Subcutaneous abdominal adipose tissue (tissue), 5 donors: ENCODE results near the gene NTRK3.

Source experiments
- H3K27ac ChIP-seq: one replicate; pipeline ENCODE4 v1.7.0; 2013; ENCODE audit warnings: low read depth, mild to moderate bottlenecking, inconsistent platforms, low read length, moderate library complexity
- H3K27me3 ChIP-seq, 5 donors: one replicate each; pipeline ENCODE4 v1.7.0; 2013; ENCODE audit warnings: low read length in 5 of 5, inconsistent platforms in 1 of 5; ENCODE audit not compliant: control insufficient read depth in 5 of 5, insufficient read depth in 4 of 5
- H3K36me3 ChIP-seq, 5 donors: one replicate each; pipeline ENCODE4 v1.7.0; 2013; ENCODE audit warnings: low read length in 5 of 5; ENCODE audit not compliant: control insufficient read depth in 5 of 5, insufficient read depth in 5 of 5
- H3K4me1 ChIP-seq, 5 donors: one replicate each; pipeline ENCODE4 v1.7.0; 2013; ENCODE audit warnings: low read length in 5 of 5, mild to moderate bottlenecking in 3 of 5, moderate library complexity in 1 of 5; ENCODE audit not compliant: control insufficient read depth in 5 of 5, insufficient read depth in 5 of 5
- H3K4me3 ChIP-seq, 5 donors: one replicate each; pipeline ENCODE4 v1.7.0; 2013; ENCODE audit warnings: low read length in 5 of 5, low read depth in 1 of 5
- H3K9ac ChIP-seq, 5 donors: one replicate each; pipeline ENCODE4 v1.7.0; 2013; ENCODE audit warnings: low read length in 5 of 5, mild to moderate bottlenecking in 4 of 5, moderate library complexity in 3 of 5
- H3K9me3 ChIP-seq, 5 donors: one replicate each; pipeline ENCODE4 v1.7.0; 2013; ENCODE audit warnings: low read length in 5 of 5; ENCODE audit not compliant: control insufficient read depth in 5 of 5
- donor health status: healthy.
- donor health status: healthy.
- donor health status: healthy.
- donor health status: healthy.
- donor health status: healthy.

The NTRK3 gene

DNA sequence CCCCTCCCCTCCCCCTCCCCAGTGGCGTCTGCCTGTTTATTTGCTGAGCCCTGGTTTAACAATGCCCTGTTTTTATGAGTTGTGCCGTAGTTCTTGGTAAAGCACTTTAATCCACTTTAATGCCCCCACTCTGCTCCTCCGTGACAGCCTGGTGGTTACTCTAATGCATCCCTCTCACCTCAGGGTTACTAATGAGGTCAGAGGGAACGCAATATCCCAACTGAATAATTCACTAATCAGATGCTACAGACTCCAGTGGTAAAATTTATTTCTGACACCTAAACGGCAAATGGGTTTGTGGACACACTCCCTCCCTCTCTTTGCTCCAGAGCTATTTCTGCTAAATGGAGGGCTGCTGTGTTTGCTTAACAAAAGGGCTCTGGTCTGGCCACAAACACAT lies 26.1 kb upstream of the NTRK3 start:
- Histone ChIP-seq H3K9ac (no peak overlapping the region), H3K4me3 (no peak overlapping the region), H3K36me3 (no peaks in the 10 kb centered on the region), H3K9me3 (peaks cover 0 to 9% (median 3%) of the 10 kb centered on the region in 5 donors), H3K27me3 (peaks cover 0 to 11% (median 0%) of the 10 kb centered on the region in 5 donors), H3K27ac (no peak overlapping the region), H3K4me1 (peaks cover 0 to 28% (median 19%) of the 10 kb centered on the region in 5 donors)

DNA sequence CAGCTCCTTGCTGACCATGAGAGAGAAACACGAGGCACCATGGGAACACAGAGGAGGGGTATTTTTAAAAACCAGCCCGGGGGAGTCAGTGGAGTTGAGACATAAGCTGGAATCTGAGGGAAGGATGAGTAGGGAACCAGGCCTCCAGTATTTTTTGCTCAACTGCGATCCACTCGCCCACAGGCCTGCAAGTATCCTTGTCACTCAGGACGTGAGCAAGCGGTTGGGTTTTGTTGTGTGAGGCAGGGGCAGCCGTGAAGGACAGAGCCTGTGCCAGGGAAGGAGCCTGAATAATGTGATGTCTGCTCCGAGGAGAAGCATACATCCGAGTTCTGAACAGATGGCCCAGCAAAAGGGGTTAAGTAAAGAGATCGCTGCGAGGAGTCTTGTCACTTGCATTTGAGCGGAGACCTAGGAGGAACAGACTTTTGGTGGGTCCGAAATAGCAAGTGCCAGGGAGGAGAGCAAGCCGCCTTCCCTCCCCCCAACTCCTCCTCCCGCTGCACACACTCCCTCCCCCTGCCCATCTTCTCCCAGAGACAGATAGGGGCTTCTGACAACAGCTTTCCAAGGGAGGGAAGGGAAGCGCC lies 20.4 kb upstream of the NTRK3 start:
- Histone ChIP-seq H3K27me3 (peaks cover 0 to 7% (median 3%) of the 10 kb centered on the region in 5 donors), H3K27ac (no peak overlapping the region), H3K4me1 (no peaks in the 10 kb centered on the region), H3K4me3 (no peak overlapping the region), H3K9me3 (peaks cover 0 to 9% (median 3%) of the 10 kb centered on the region in 5 donors), H3K9ac (no peak overlapping the region), H3K36me3 (no peaks in the 10 kb centered on the region)

DNA sequence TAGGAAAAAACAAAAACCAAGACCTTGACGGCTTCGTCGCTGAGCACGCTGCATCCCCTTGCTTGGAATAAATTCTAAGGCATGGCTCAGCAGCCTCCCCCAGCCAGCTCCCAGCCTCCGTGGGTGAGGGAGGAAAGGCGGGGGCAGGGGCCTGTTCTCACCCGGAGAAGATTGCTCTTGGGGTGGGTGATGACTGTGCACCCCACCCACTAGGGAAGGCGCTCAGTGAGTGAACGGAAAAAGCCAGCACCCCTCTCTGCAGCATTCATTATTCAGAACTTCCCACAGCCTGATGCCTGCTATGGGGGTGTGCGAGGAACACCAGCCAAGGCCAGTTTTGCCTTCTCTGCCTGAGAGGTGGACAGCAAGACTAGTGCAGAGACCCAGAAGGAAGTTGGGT lies 19.3 kb upstream of the NTRK3 start:
- peaks cover 0 to 6% (median 0%) of the 10 kb centered on the region in 5 donors for H3K4me1 ChIP-seq
- no peak overlapping the region for H3K9ac ChIP-seq
- H3K4me3 ChIP-seq, result no peak overlapping the region
- H3K27ac ChIP-seq, result no peak overlapping the region
- H3K27me3 ChIP-seq, result peaks cover 0 to 7% (median 3%) of the 10 kb centered on the region in 5 donors
- no peaks in the 10 kb centered on the region for H3K36me3 ChIP-seq
- peaks cover 0 to 9% (median 3%) of the 10 kb centered on the region in 5 donors for H3K9me3 ChIP-seq

DNA sequence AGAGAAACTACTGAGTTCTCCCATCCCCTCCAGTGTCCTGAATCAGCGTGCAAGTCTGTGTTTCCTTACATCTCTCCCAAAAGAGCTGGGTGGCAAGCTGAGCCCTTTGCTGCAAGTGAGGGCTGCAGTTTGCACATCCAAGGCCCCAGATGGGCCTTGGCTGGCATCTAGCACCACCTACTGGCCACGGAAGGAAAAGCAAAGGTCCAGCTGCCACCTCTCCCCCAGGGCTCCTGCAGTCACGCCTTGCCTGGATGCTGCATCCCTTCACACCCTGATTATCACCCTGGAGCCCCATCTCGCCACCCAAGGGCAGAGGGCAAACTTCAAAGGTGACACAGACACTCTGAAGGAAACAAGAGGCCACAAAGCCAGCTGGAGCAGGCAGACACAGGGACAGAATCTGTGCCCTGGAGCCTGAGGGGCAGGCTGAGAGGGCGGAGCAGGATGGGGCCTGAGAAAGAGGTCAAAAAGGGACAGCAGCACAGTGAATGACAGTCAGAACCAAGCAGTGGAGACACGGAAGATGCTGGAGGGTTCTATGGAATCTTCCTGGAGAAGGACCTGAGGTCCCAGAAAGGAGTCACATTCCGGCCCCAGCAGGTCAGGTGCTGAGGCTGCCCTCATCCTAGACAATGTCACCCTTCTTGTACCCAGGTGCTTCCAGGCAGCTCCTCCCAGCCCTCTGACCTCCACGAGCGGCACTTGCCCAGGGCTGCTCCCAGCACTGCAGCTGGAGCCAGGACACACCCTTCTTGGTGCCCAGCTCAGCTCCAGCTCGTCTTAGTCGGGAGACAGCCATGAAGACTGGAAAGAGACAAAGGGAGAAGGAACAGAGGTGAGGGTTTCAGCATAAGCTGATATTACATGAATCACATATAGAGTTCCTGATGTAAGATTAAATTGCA lies 18.3 kb upstream of the NTRK3 start:
- Histone ChIP-seq H3K9ac (no peak overlapping the region), H3K9me3 (peaks cover 0 to 6% (median 1%) of the 10 kb centered on the region in 5 donors), H3K36me3 (no peaks in the 10 kb centered on the region), H3K27ac (no peak overlapping the region), H3K27me3 (peaks cover 0 to 7% (median 3%) of the 10 kb centered on the region in 5 donors), H3K4me3 (no peak overlapping the region), H3K4me1 (peaks cover 0 to 6% (median 0%) of the 10 kb centered on the region in 5 donors)

DNA sequence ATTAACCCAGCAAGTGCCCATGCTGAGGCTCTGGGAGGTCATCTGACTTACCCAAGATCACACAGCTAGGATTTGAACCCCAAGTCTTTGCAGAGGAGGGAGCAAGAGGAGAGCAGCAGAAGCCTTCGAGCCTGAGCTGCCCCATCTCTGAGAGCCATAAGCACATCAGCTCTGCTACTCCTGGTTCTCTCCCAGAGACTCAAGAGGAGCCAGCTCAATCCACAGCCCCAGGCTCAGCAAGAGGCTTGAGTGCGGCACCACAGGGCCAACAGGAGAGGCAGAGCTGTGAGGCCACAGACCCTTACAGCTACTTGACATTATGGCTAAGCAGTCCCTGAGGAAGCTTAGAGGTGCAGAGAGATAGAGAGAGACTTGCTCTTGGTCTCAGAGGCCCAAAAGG lies 15.9 kb upstream of the NTRK3 start:
- Histone ChIP-seq H3K36me3 (no peaks in the 10 kb centered on the region), H3K4me3 (no peak overlapping the region), H3K27me3 (peaks cover 0 to 7% (median 3%) of the 10 kb centered on the region in 5 donors), H3K9me3 (no peaks in the 10 kb centered on the region), H3K9ac (no peak overlapping the region), H3K4me1 (peaks cover 0 to 11% (median 0%) of the 10 kb centered on the region in 5 donors), H3K27ac (no peak overlapping the region)

DNA sequence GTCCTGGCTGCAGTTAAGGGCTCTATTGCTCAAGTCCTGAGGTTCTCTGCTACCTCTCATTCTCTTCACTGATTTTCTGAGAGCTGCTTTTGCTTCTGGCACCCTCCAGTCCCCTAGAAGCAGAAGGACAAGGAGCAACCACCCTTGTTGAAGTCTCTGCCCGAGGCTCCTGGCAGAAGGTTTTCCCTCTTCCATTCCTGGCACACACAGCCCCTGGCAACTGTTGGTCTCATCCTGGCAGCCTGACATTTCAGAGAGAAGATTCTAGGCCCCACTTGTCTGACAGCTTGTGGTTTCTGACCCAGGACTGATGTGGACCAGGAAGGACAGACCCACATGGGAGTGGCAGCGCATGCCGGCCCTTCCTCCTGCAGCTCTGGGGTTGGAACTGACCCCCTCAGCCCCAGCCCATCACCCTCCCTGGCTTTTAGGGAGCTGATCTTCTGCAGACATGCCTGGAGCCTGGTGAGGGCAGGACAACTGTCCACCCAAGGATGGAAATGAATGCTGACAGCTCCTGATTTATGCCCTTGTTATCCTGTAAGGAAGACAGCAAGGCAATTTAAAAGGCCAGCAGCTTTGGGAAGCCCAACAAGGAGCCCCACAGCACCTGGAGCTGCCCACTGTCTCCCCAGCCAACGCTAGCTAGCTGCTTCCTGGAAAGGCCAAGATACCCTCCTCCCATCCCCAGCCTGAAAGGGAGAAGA lies 13.0 kb upstream of the NTRK3 start:
- no peaks in the 10 kb centered on the region for H3K36me3 ChIP-seq
- peaks cover 0 to 8% (median 0%) of the 10 kb centered on the region in 5 donors for H3K27me3 ChIP-seq
- no peaks in the 10 kb centered on the region for H3K9me3 ChIP-seq
- H3K4me3 ChIP-seq, result no peak overlapping the region
- H3K27ac ChIP-seq, result no peak overlapping the region
- no peak overlapping the region for H3K9ac ChIP-seq
- H3K4me1 ChIP-seq, result peaks cover 0 to 11% (median 0%) of the 10 kb centered on the region in 5 donors

DNA sequence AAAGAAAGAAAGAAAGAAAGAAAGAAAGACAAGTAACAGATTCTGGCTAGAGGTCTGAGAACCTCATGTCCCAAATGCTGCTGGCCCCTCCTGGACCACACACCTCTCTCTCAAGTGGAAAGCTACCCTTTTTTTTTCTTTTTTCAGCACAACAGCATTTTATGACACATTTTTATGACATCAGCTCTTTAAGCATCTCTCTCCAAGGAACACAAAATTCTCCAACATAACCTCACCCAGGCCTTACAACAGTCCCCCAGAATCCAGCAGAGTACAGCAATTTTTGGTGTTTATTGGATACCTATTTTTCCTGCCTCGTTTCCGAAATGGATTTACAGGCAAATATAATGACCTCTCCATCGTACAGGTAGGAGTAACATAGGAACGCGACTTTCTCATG lies 11.2 kb upstream of the NTRK3 start:
- Histone ChIP-seq H3K9me3 (no peaks in the 10 kb centered on the region), H3K27ac (no peak overlapping the region), H3K27me3 (peaks cover 0 to 14% (median 3%) of the 10 kb centered on the region in 5 donors), H3K9ac (no peak overlapping the region), H3K36me3 (no peaks in the 10 kb centered on the region), H3K4me3 (no peak overlapping the region), H3K4me1 (peaks cover 0 to 11% (median 0%) of the 10 kb centered on the region in 5 donors)

DNA sequence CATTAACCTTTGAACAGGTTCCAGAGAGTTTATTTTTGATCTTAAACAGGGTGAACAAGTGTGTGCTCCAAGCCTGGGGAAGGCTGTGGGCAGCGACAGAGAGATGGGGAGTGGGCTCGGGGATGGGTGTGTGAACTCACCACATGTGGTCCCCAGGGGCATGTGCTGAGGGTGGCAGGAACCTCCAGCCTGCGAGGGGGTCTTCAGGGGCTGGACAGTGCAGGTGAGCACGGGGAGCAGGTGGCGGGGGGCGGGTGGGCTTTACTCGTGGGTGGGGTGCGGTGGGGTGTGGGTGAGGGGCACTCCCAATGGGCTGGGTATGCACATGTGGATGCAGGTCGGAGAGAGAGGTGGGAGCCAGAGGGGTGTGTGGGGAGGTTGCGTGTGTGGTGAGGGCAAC lies 9.6 kb upstream of the NTRK3 start:
- Histone ChIP-seq H3K36me3 (no peaks in the 10 kb centered on the region), H3K27ac (no peak overlapping the region), H3K9ac (no peak overlapping the region), H3K9me3 (no peaks in the 10 kb centered on the region), H3K27me3 (peaks cover 2 to 27% (median 3%) of the 10 kb centered on the region in 5 donors), H3K4me1 (peaks cover 0 to 8% (median 0%) of the 10 kb centered on the region in 5 donors), H3K4me3 (no peak overlapping the region)

DNA sequence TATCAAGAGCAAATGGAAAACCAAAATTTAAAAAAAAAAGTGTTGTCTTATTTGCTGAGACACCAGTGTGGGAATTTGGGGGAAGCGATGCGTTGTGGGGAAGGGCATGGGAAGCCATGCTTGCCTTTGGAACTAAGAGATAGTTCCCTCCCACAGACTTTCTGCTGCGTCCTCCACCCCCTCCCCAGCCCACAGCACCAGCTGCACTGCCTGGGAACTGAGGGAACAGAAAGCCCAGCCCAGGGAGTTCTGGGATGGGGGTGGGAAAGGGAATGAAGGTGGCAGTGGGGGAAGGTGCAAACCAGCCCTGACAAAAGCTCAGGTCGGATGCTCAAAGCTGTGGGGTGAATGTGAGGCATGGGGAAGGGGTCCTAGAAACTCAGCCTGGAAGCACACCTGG lies 8.1 kb upstream of the NTRK3 start:
- Histone ChIP-seq H3K27ac (no peak overlapping the region), H3K4me1 (peaks cover 0 to 7% (median 0%) of the 10 kb centered on the region in 5 donors)

More for the DNA sequence above, 8.1 kb upstream of the NTRK3 start:
- no peak overlapping the region for H3K4me3 ChIP-seq
- H3K9ac ChIP-seq, result no peak overlapping the region
- no peaks in the 10 kb centered on the region for H3K9me3 ChIP-seq
- H3K27me3 ChIP-seq, result peaks cover 2 to 28% (median 3%) of the 10 kb centered on the region in 5 donors
- no peaks in the 10 kb centered on the region for H3K36me3 ChIP-seq
